ENCODE data around the gene CAPN8.

The CAPN8 gene

DNA sequence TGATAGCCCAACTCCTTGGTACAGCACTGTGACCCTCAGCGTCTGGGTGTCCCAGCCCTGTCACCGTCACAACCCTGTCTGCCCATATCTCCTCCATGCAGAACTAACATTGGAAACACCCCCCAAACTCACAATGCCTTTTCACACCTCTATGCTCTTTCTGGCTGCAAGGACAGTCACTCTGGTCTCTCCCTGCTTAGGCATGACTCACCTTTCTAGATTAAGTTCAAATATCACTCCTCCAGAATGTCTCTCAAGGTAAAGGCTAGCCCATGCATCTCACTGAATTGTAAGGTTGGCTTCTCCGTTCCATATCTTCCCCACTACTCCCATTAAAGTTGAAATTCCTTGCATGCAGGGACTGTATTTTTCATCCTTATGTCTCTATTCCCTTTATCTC lies 17.0 kb upstream of the CAPN8 start:
- peaks cover 7% of the 10 kb centered on the region for H3K27me3 ChIP-seq (ENCODE audit: insufficient read depth, insufficient read length)
- no peaks in the 10 kb centered on the region for H3K4me1 ChIP-seq (ENCODE audit: insufficient read depth, insufficient read length)
- H3K36me3 ChIP-seq (ENCODE audit: insufficient read depth, insufficient read length, low read length) = no peaks in the 10 kb centered on the region
- H3K9ac ChIP-seq (ENCODE audit: insufficient read length, low read depth) = no peak overlapping the region
- H3K9me3 ChIP-seq (ENCODE audit: insufficient read depth, low read length) = no peaks in the 10 kb centered on the region
- TF ChIP-seq SUZ12 (IDR thresholded peaks at IDR 0.05; ENCODE audit: extremely low read depth, insufficient read depth, insufficient read length) = no peak
- TF ChIP-seq YY1 (IDR thresholded peaks at IDR 0.05; ENCODE audit: insufficient read depth, insufficient read length) = no peak
- no peak for TF ChIP-seq ZNF274 (IDR thresholded peaks at IDR 0.05; ENCODE audit: low read depth, low read length)
- DNase-seq (ENCODE audit: low read depth, low spot score) = no peak
- H3K4me3 ChIP-seq (ENCODE audit: insufficient read length, low read depth) = no peak overlapping the region

DNA sequence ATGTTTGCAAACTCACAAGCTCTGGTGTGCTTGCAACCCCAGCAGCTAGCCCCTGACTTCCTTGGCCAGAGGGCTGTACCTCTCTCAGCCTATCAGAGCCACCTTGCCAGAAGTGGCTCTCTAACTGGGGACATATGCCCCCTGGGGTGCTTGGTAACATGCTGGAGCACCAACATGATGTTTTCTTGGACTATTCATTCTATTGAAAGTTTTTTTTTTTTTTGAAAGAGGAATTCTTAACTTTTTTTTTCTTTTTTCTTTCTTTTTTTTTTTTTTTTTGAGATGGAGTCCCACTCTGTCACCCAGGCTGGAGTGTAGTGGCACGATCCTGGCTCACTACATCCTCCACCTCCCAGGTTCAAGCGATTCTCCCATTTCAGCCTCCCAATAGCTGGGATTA lies 14.7 kb upstream of the CAPN8 start:
- Histone ChIP-seq H3K4me3 (ENCODE audit: insufficient read length, low read depth) (no peak overlapping the region), H3K27me3 (ENCODE audit: insufficient read depth, insufficient read length) (peaks cover 7% of the 10 kb centered on the region), H3K9ac (ENCODE audit: insufficient read length, low read depth) (no peak overlapping the region), H3K36me3 (ENCODE audit: insufficient read depth, insufficient read length, low read length) (no peaks in the 10 kb centered on the region), H3K4me1 (ENCODE audit: insufficient read depth, insufficient read length) (no peaks in the 10 kb centered on the region), H3K9me3 (ENCODE audit: insufficient read depth, low read length) (peaks cover 16% of the 10 kb centered on the region; the same call in 1 of the 2 replicates)
- no peak for DNase-seq (ENCODE audit: low read depth, low spot score)
- no peak for TF ChIP-seq SUZ12 (IDR thresholded peaks at IDR 0.05; ENCODE audit: extremely low read depth, insufficient read depth, insufficient read length)
- no peak for TF ChIP-seq ZNF274 (IDR thresholded peaks at IDR 0.05; ENCODE audit: low read depth, low read length)
- TF ChIP-seq YY1 (IDR thresholded peaks at IDR 0.05; ENCODE audit: insufficient read depth, insufficient read length) = no peak

DNA sequence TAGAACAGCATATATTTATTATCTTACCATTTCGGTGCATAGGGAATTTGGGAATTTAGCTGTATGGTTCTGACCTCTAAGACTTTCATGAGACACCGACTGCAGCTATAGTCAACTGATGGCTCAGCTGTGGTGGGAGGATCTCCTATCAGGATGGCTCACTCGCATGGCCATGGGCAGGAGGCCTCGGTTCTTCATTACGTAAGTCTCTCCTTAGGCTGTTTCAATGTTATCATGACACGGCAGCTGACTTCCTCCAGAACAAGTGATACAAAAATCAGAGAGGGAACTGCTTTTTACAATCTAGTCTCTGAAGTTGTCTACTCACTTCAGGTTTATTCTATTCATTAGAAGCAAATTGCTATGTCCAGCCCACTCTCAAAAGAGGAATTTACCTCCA lies 13.3 kb upstream of the CAPN8 start:
- H3K36me3 ChIP-seq (ENCODE audit: insufficient read depth, insufficient read length, low read length) = no peaks in the 10 kb centered on the region
- peaks cover 7% of the 10 kb centered on the region for H3K27me3 ChIP-seq (ENCODE audit: insufficient read depth, insufficient read length)
- TF ChIP-seq SUZ12 (IDR thresholded peaks at IDR 0.05; ENCODE audit: extremely low read depth, insufficient read depth, insufficient read length) (no peak), YY1 (IDR thresholded peaks at IDR 0.05; ENCODE audit: insufficient read depth, insufficient read length) (no peak), ZNF274 (IDR thresholded peaks at IDR 0.05; ENCODE audit: low read depth, low read length) (no peak)
- H3K9me3 ChIP-seq (ENCODE audit: insufficient read depth, low read length) = peaks cover 29% of the 10 kb centered on the region
- H3K4me3 ChIP-seq (ENCODE audit: insufficient read length, low read depth) = no peak overlapping the region
- DNase-seq (ENCODE audit: low read depth, low spot score) = no peak
- H3K4me1 ChIP-seq (ENCODE audit: insufficient read depth, insufficient read length) = no peaks in the 10 kb centered on the region
- H3K9ac ChIP-seq (ENCODE audit: insufficient read length, low read depth) = no peak overlapping the region

DNA sequence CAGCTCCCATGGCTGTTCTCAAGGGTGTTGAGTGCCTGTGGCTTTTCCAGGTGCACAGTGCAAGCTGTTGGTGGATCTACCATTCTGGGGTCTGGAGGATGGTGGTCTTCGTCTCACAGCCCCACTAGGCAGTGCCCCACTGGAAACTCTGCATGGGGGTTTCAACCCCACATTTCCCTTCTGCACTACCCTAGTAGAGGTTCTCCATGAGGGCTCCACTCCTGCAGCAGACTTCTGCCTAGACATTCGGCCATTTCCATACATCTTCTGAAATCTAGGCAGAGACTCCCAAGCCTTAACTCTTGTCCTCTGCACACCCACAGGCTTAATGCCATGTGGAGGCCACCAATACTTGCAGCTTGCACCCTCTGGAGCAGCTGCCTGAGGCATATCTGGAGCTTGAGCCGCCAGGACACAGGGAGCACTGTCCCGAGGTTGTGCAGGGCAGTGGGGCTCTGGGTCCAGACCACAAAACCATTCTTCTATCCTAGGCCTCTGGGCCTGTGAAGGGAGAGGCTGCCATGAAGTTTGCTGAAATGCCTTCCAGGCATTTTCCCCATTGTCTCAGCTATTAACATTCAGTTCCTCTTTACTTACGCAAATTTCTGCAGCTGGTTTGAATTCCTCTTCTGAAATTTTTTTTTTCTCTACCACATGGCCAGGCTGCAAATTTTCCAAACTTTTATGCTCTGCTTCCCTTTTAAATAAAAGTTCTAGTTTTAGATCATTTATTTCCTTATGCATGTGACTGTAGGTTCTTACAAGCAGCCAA lies 8.8 kb upstream of the CAPN8 start:
- Histone ChIP-seq H3K9ac (ENCODE audit: insufficient read length, low read depth) (no peak overlapping the region), H3K4me1 (ENCODE audit: insufficient read depth, insufficient read length) (no peaks in the 10 kb centered on the region), H3K9me3 (ENCODE audit: insufficient read depth, low read length) (peaks cover 48% of the 10 kb centered on the region), H3K27me3 (ENCODE audit: insufficient read depth, insufficient read length) (no peaks in the 10 kb centered on the region), H3K4me3 (ENCODE audit: insufficient read length, low read depth) (no peak overlapping the region), H3K36me3 (ENCODE audit: insufficient read depth, insufficient read length, low read length) (no peaks in the 10 kb centered on the region)
- TF ChIP-seq ZNF274 (IDR thresholded peaks at IDR 0.05; ENCODE audit: low read depth, low read length) (no peak), YY1 (IDR thresholded peaks at IDR 0.05; ENCODE audit: insufficient read depth, insufficient read length) (no peak), SUZ12 (IDR thresholded peaks at IDR 0.05; ENCODE audit: extremely low read depth, insufficient read depth, insufficient read length) (no peak)
- DNase-seq (ENCODE audit: low read depth, low spot score) = peak; percentile 54

DNA sequence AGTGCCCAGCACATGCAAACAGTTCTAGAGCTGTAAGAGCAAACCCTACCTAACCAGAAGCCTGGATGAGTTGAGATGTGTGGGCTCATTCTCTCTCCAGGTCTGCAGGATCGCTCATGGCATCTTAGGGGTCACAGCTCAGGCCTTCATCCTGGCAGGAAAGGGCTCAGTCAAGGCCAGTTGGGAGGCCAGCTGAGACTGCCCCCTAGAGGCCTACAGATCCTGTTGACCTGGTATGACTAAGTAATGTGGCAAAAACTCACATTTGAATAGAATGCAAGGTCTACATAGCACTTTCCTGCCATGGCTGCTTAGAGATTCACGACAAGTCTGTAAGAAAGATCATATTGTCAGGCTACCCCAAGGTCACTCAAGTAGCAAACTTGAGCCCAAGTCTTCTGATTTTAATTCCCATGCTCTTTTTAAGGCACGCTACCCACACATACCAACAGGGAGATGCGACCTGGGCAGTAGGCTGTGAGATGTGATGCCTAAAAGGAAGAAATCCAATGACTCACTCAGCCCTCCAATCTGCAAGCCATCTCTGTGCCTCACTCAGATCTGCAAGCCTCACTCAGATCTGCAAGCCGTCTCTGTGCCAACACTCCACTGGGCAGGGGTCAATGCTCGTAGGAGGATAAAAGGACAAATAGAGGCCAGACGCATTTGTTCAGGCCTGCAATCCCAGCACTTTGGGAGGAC lies 5.1 kb upstream of the CAPN8 start:
- Histone ChIP-seq H3K27me3 (ENCODE audit: insufficient read depth, insufficient read length) (no peaks in the 10 kb centered on the region), H3K4me3 (ENCODE audit: insufficient read length, low read depth) (no peak overlapping the region), H3K9ac (ENCODE audit: insufficient read length, low read depth) (no peak overlapping the region), H3K9me3 (ENCODE audit: insufficient read depth, low read length) (peaks cover 35% of the 10 kb centered on the region), H3K36me3 (ENCODE audit: insufficient read depth, insufficient read length, low read length) (no peaks in the 10 kb centered on the region), H3K4me1 (ENCODE audit: insufficient read depth, insufficient read length) (no peaks in the 10 kb centered on the region)
- peak; percentile 82 for DNase-seq (ENCODE audit: low read depth, low spot score)
- TF ChIP-seq ZNF274 (IDR thresholded peaks at IDR 0.05; ENCODE audit: low read depth, low read length) = no peak
- no peak for TF ChIP-seq YY1 (IDR thresholded peaks at IDR 0.05; ENCODE audit: insufficient read depth, insufficient read length)
- no peak for TF ChIP-seq SUZ12 (IDR thresholded peaks at IDR 0.05; ENCODE audit: extremely low read depth, insufficient read depth, insufficient read length)

DNA sequence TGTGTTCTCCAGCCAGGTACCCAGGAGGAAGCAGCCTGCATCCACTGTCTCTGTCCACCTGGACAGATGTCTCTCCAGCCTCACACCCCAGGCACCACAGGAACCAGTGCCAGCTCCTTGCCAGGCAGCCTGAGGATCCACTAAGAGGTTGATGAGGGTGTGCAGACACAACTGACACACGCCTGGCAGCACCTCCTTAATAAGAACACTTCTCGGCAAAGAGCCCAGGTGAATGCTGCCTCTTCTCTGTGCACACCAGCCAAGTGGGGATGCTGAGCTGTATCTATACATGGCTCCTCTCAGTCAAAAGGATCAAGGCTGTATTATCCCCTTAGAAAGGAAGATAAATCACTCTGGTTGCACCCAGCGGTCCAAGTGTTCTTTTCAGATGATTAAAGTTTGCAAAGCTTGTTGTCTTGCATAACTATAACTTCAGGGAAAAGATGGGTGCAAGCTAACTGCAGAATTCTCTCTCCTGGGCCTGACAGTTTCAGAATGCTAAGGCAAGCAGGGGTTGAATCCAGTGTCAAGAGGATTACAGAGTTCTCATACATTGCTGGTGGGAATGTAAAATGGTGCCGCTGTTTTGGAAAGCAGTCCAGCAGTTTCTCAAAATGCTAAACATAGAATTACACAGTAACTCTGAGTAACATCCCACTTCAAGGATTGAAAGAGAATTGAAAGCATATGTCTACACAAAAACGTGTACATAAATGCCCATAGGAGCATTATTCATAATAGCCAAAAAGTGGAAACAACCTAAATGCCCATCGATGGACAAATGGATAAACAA lies 3.7 kb upstream of the CAPN8 start:
- Histone ChIP-seq H3K4me3 (ENCODE audit: insufficient read length, low read depth) (no peak overlapping the region), H3K4me1 (ENCODE audit: insufficient read depth, insufficient read length) (no peaks in the 10 kb centered on the region), H3K27me3 (ENCODE audit: insufficient read depth, insufficient read length) (no peaks in the 10 kb centered on the region), H3K9me3 (ENCODE audit: insufficient read depth, low read length) (peaks cover 22% of the 10 kb centered on the region), H3K36me3 (ENCODE audit: insufficient read depth, insufficient read length, low read length) (no peaks in the 10 kb centered on the region), H3K9ac (ENCODE audit: insufficient read length, low read depth) (no peak overlapping the region)
- no peak for DNase-seq (ENCODE audit: low read depth, low spot score)
- no peak for TF ChIP-seq ZNF274 (IDR thresholded peaks at IDR 0.05; ENCODE audit: low read depth, low read length)

All from NT2/D1 (cell line).